Measurements from ENCODE around the gene ARL17A.
A peak's percentile ranks its signal among the peaks of the same experiment; 100 is the strongest.
"Not testable (repeated sequence)": the region's sequence is repeated elsewhere in the genome, so short reads cannot be mapped to it uniquely, and the experiment has no call there.

Gene ARL17A

GRCh38 chr17:46579083-46580075, at the start of gene ARL17A:
TSS of gene ARL17A (minus strand) at chr17:46579691. CDS start at chr17:46576322, 3,369 bp downstream.
- DNase-seq = peak; percentile 94 to 95

GRCh38 chr17:46628753-46629436, 49.4 kb upstream of the ARL17A start:
- not testable (repeated sequence) for DNase-seq

GRCh38 chr17:46627452-46627851, 48.0 kb upstream of the ARL17A start:
- DNase-seq = not testable (repeated sequence)

- not testable (repeated sequence) for DNase-seq
These were observed 45.2 kb upstream of the ARL17A start for GRCh38 chr17:46624726-46625125.

GRCh38 chr17:46623790-46624189, 44.3 kb upstream of the ARL17A start:
- DNase-seq = not testable (repeated sequence)

GRCh38 chr17:46618975-46619374, 39.5 kb upstream of the ARL17A start:
- not testable (repeated sequence) for DNase-seq

- DNase-seq = not testable (repeated sequence)
These were observed 37.6 kb upstream of the ARL17A start for GRCh38 chr17:46617121-46617520.

- DNase-seq = not testable (repeated sequence)
These were observed 34.4 kb upstream of the ARL17A start for GRCh38 chr17:46613876-46614275.

- not testable (repeated sequence) for DNase-seq
These were observed 31.8 kb upstream of the ARL17A start for GRCh38 chr17:46611304-46611703.

- DNase-seq = not testable (repeated sequence)
These were observed 23.6 kb upstream of the ARL17A start for GRCh38 chr17:46603125-46603524.

- not testable (repeated sequence) for DNase-seq
These were observed 21.3 kb upstream of the ARL17A start for GRCh38 chr17:46600767-46601166.

- DNase-seq = not testable (repeated sequence)
These were observed 18.9 kb upstream of the ARL17A start for GRCh38 chr17:46598344-46598931.

- DNase-seq = not testable (repeated sequence)
These were observed 11.8 kb upstream of the ARL17A start for GRCh38 chr17:46591332-46591731.

GRCh38 chr17:46590157-46591146, 11.0 kb upstream of the ARL17A start, which contains the start of gene NSF:
TSS of gene NSF (plus strand) at chr17:46590669. CDS start at chr17:46590776, 107 bp downstream.
- not testable (repeated sequence) for DNase-seq

- DNase-seq = not testable (repeated sequence)
These were observed 6.0 kb upstream of the ARL17A start for GRCh38 chr17:46585444-46585843.

- peak in 1 of 2 donors; percentile 31 for DNase-seq
These were observed 591 bp upstream of the ARL17A start for GRCh38 chr17:46580082-46580481.

GRCh38 chr17:46571796-46572195, 7.7 kb downstream of the ARL17A start:
- DNase-seq = not testable (repeated sequence)

- not testable (repeated sequence) for DNase-seq
These were observed 12.5 kb downstream of the ARL17A start for GRCh38 chr17:46566980-46567379.

- not testable (repeated sequence) for DNase-seq
These were observed 13.2 kb downstream of the ARL17A start for GRCh38 chr17:46566284-46566683.

GRCh38 chr17:46560048-46560447, 19.4 kb downstream of the ARL17A start:
- DNase-seq = not testable (repeated sequence)

- DNase-seq = not testable (repeated sequence)
These were observed 20.3 kb downstream of the ARL17A start for GRCh38 chr17:46559155-46559554.

GRCh38 chr17:46548607-46549006, 30.9 kb downstream of the ARL17A start:
- DNase-seq = peak in 1 of 2 donors; percentile 12

Data from CD4-positive, alpha-beta T cell treated with Interleukin-4 for 1 hour (primary cell).